Stimulated activated CD4-positive, alpha-beta T cell treated with anti-CD3 and anti-CD28 coated beads, Interleukin-15, amount 100 ng/mL, for 48 hours (primary cell): ENCODE data around the gene RNF43.
"Not testable (repeated sequence)": the region's sequence is repeated elsewhere in the genome, so short reads cannot be mapped to it uniquely, and the experiment has no call there.

ENCODE experiments used
- DNase-seq, 2 donors: peaks; one replicate each; pipeline ENCODE4 v3.0.0-alpha.2; 2020; ENCODE audit warnings: low read depth in 2 of 2

The RNF43 gene

GRCh38 chr17:58409432-58409831, 7.9 kb downstream of the RNF43 start:
- no peak for DNase-seq

GRCh38 chr17:58403311-58403710, 14.0 kb downstream of the RNF43 start:
- no peak for DNase-seq

- DNase-seq = no peak
Observed at GRCh38 chr17:58402679-58403078, 14.7 kb downstream of the RNF43 start.

GRCh38 chr17:58402047-58402446, 15.3 kb downstream of the RNF43 start:
- no peak for DNase-seq

- DNase-seq = no peak
Observed at GRCh38 chr17:58401287-58401686, 16.0 kb downstream of the RNF43 start.

- no peak for DNase-seq
Observed at GRCh38 chr17:58400826-58401225, 16.5 kb downstream of the RNF43 start.

GRCh38 chr17:58399974-58400373, 17.4 kb downstream of the RNF43 start:
- no peak for DNase-seq

- DNase-seq = no peak
Observed at GRCh38 chr17:58398574-58399266, 18.6 kb downstream of the RNF43 start.

- DNase-seq = not testable (repeated sequence)
Observed at GRCh38 chr17:58397421-58397820, 19.9 kb downstream of the RNF43 start.

GRCh38 chr17:58396173-58396572, 21.2 kb downstream of the RNF43 start:
- no peak for DNase-seq

- DNase-seq = no peak
Observed at GRCh38 chr17:58394534-58395223, 22.7 kb downstream of the RNF43 start.

GRCh38 chr17:58391302-58391984, 25.9 kb downstream of the RNF43 start:
- no peak for DNase-seq

- DNase-seq = no peak
Observed at GRCh38 chr17:58390884-58391283, 26.4 kb downstream of the RNF43 start.

GRCh38 chr17:58388302-58389190, 28.8 kb downstream of the RNF43 start:
- no peak for DNase-seq

- no peak for DNase-seq
Observed at GRCh38 chr17:58387834-58388233, 29.5 kb downstream of the RNF43 start.

GRCh38 chr17:58386708-58387107, 30.6 kb downstream of the RNF43 start:
- DNase-seq = no peak

GRCh38 chr17:58385359-58385899, 31.9 kb downstream of the RNF43 start:
- no peak for DNase-seq

- DNase-seq = no peak
Observed at GRCh38 chr17:58384897-58385296, 32.4 kb downstream of the RNF43 start.

- no peak for DNase-seq
Observed at GRCh38 chr17:58383892-58384462, 33.4 kb downstream of the RNF43 start.

GRCh38 chr17:58382872-58383242, 34.5 kb downstream of the RNF43 start:
- DNase-seq = no peak
